ENCODE measurements around the gene INPP5D.

DNA sequence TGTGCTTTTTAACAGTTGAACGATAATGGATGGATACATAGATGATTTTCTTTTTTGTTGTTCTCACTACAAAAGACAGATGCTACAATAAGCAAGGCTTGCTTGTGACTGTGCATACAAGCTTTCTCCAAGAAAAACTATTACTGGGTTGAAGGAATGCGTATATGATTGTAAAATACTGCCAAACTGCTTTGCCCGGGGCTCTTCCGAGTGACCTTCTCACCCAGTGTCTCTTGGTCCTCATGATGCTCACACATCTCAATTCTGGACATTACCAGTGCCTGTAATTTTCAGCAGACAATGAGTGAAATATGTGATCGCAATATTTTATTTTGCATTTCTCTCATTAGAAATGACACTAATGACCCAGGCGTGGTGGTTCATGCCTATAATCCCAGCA, 35.9 kb downstream of the INPP5D start:
- TF ChIP-seq, protein P1, sequence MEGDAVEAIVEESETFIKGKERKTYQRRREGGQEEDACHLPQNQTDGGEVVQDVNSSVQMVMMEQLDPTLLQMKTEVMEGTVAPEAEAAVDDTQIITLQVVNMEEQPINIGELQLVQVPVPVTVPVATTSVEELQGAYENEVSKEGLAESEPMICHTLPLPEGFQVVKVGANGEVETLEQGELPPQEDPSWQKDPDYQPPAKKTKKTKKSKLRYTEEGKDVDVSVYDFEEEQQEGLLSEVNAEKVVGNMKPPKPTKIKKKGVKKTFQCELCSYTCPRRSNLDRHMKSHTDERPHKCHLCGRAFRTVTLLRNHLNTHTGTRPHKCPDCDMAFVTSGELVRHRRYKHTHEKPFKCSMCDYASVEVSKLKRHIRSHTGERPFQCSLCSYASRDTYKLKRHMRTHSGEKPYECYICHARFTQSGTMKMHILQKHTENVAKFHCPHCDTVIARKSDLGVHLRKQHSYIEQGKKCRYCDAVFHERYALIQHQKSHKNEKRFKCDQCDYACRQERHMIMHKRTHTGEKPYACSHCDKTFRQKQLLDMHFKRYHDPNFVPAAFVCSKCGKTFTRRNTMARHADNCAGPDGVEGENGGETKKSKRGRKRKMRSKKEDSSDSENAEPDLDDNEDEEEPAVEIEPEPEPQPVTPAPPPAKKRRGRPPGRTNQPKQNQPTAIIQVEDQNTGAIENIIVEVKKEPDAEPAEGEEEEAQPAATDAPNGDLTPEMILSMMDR (IDR thresholded peaks at IDR 0.05; ENCODE audit: extremely low read depth in 1 of 2, insufficient read depth in 1 of 2, low read depth in 1 of 2, low read length in 2 of 2) = no peak
- no peak for TF ChIP-seq POLR2AphosphoS5 (IDR thresholded peaks at IDR 0.05; ENCODE audit: insufficient read depth, low read depth, low read length)
- TF ChIP-seq POLR2A (IDR thresholded peaks at IDR 0.05; ENCODE audit: low read depth, low read length) = no peak

Measured in endothelial cell of umbilical vein (primary cell).